ENCODE measurements around the gene TMEM178B. TPM values are rescaled to one million over a fixed set of nuclear protein-coding genes. Genes with fewer than 3 reads are reported as not detected.
"Not testable (repeated sequence)": the region's sequence is repeated elsewhere in the genome, so short reads cannot be mapped to it uniquely, and the experiment has no call there.

Gene TMEM178B
- total RNA-seq, 4 donors from 2014 or later = 7.7 to 49.9 (median 25.9) TPM

DNA sequence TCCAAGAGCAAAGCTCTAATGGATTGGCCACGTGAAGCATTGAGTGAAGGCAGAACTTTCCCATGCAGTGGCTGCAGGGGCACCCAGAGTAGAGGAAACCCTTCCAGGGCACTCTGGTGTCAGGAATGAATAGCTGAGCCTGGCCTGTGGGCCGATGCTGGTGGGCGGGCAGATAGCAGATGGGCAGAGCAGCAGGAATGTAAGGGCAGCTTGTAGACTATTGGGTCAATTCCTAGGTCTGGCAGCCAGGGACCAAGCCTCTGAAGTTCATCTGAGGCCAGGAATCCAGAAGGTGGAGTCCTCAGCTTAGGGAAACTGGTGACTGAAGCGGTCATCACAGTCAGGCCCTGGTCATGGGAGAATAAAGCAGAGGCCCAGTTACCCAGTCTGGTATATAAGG, 115.4 kb downstream of the TMEM178B start:
- Histone ChIP-seq H3K9me3 (no peaks in the 10 kb centered on the region), H3K36me3 (no peaks in the 10 kb centered on the region), H3K4me3 (replicated peaks in 1 of 3) (no peak overlapping the region), H3K4me1 (peaks cover 0 to 4% of the 10 kb centered on the region in 2 donors), H3K27ac (no peak overlapping the region), H3K27me3 (no peaks in the 10 kb centered on the region)
- DNase-seq = no peak
- no peak for TF ChIP-seq POLR2A (IDR thresholded peaks at IDR 0.05)
- TF ChIP-seq, protein P1, sequence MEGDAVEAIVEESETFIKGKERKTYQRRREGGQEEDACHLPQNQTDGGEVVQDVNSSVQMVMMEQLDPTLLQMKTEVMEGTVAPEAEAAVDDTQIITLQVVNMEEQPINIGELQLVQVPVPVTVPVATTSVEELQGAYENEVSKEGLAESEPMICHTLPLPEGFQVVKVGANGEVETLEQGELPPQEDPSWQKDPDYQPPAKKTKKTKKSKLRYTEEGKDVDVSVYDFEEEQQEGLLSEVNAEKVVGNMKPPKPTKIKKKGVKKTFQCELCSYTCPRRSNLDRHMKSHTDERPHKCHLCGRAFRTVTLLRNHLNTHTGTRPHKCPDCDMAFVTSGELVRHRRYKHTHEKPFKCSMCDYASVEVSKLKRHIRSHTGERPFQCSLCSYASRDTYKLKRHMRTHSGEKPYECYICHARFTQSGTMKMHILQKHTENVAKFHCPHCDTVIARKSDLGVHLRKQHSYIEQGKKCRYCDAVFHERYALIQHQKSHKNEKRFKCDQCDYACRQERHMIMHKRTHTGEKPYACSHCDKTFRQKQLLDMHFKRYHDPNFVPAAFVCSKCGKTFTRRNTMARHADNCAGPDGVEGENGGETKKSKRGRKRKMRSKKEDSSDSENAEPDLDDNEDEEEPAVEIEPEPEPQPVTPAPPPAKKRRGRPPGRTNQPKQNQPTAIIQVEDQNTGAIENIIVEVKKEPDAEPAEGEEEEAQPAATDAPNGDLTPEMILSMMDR (IDR thresholded peaks at IDR 0.05) = no peak
- WGBS, 2 donors = 85 to 90% methylated on average over 4 of the region's 4 CpGs
- intact Hi-C loops (cut with DNase I) = no loop called here

DNA sequence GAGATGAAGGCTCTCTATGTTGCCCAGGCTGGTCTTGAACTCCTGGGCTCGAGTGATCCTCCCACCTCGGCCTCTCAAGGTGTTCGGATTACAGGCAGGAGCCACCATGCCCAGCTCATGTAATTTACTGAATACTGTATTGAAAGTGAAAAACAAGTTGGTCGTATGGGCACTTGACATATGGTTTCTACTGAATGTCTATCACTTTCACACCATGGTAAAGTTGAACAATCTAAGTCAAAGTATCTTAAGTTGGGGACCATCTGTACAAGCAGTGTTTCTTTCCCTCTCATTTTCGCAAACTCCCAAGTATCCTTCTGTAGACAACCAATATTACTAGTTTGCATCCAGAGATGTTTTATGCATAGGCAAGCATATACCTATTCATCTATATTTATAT, 116.6 kb downstream of the TMEM178B start:
- H3K27me3 ChIP-seq = no peaks in the 10 kb centered on the region

DNA sequence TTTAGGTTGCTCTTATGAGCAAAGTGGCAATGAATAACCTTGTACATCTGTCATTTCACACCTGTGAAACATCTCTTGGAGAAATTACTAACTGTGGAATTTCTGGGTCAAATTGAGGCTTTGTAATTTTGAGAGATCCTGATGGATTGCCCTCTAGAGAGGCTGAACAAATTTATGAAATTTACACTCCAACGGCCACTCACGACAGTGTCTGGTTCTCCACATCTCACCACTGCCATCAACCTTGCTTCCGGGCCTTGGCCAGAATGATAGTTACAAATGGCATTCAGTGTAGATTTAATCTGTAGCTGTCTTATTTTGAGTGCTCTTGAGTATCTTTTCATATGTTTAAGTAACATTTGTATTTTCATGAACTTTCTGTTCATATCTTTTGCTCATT, 117.4 kb downstream of the TMEM178B start:
- intact Hi-C loops (cut with DNase I) = no loop called here
- Histone ChIP-seq H3K4me1 (no peaks in the 10 kb centered on the region), H3K36me3 (no peaks in the 10 kb centered on the region), H3K27me3 (no peaks in the 10 kb centered on the region), H3K27ac (no peak overlapping the region), H3K4me3 (replicated peaks in 1 of 3) (no peak overlapping the region), H3K9me3 (no peaks in the 10 kb centered on the region)
- 76 to 81% methylated on average over 3 of the region's 3 CpGs for WGBS, 2 donors
- TF ChIP-seq, protein P1 (IDR thresholded peaks at IDR 0.05) = no peak
- TF ChIP-seq POLR2A (IDR thresholded peaks at IDR 0.05) = no peak
- no peak for DNase-seq

More for the DNA sequence above, 116.6 kb downstream of the TMEM178B start:
- Histone ChIP-seq H3K9me3 (no peaks in the 10 kb centered on the region), H3K36me3 (no peaks in the 10 kb centered on the region), H3K27ac (no peak overlapping the region), H3K4me3 (replicated peaks in 1 of 3) (no peak overlapping the region), H3K4me1 (no peaks in the 10 kb centered on the region)
- WGBS, 2 donors = 72 to 75% methylated on average over 5 of the region's 5 CpGs
- TF ChIP-seq, protein P1 (IDR thresholded peaks at IDR 0.05) = no peak
- no peak for TF ChIP-seq POLR2A (IDR thresholded peaks at IDR 0.05)
- intact Hi-C loops (cut with DNase I) = no loop called here
- DNase-seq = no peak

DNA sequence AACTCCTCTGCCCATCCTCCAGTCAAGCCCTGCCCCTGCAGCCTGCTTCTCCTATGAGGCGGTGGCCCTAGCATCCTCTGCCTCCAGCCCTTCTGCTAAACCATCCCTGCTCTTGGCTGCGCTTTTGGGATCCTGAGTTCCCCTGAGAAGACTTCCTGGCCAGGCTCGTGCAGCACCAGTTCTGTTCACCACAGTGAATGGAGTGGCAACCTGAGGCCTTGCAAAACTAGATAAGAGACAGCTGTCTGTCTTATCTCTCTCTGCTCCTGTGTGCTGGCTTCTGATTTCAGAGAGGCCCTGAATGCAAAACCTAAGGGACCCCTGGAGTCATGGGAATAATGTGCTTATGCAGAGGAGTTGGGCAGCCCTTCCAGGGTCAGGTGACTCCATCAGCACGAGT, 119.2 kb downstream of the TMEM178B start:
- DNase-seq = no peak
- Histone ChIP-seq H3K4me3 (replicated peaks in 1 of 3) (no peak overlapping the region), H3K27me3 (no peaks in the 10 kb centered on the region), H3K27ac (no peak overlapping the region), H3K9me3 (no peaks in the 10 kb centered on the region), H3K36me3 (no peaks in the 10 kb centered on the region), H3K4me1 (peaks cover 0 to 3% of the 10 kb centered on the region in 2 donors)
- no peak for TF ChIP-seq POLR2A (IDR thresholded peaks at IDR 0.05)
- TF ChIP-seq, protein P1 (IDR thresholded peaks at IDR 0.05) = no peak
- 81 to 92% methylated on average over 3 to 4 of the region's 4 CpGs for WGBS, 2 donors
- intact Hi-C loops (cut with DNase I) = no loop called here

DNA sequence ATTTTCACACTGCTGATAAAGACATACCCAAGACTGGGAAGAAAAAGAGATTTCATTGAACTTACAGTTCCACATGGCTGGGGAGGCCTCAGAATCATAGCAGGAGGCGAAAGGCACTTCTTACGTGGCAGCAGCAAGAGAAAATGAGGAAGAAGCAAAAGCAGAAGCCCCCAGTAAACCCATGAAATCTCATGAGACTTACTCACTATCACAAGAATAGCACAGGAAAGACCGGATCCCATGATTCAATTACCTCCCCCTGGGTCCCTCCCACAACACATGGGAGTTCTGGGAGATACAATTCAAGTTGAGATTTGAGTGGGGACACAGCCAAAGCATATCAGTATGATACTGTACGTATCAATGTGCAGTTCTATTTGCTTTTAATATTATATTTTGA, 121.9 kb downstream of the TMEM178B start:
- 87 to 91% methylated on average over 4 of the region's 4 CpGs for WGBS, 2 donors
- peaks cover 10 to 25% of the 10 kb centered on the region in 2 donors for H3K4me1 ChIP-seq
- intact Hi-C loops (cut with DNase I) = not testable (repeated sequence)

More for the DNA sequence above, 121.9 kb downstream of the TMEM178B start:
- H3K27ac ChIP-seq; H3K9me3 ChIP-seq; H3K36me3 ChIP-seq; DNase-seq; H3K4me3 ChIP-seq (replicated peaks in 1 of 3); H3K27me3 ChIP-seq: not testable (repeated sequence)

Measured in thyroid gland (tissue), 4 donors.